Osteoblast (primary cell): ENCODE results near the gene ARNT2. TPM values are rescaled to one million over a fixed set of nuclear protein-coding genes. Genes with fewer than 3 reads are reported as not detected.

ENCODE experiments used
- DNase-seq: peaks from one replicate; pipeline ENCODE4 v3.0.0; 2011; ENCODE audit warnings: low spot score, mixed read lengths; ENCODE audit not compliant: insufficient read length; ENCODE audit errors: missing footprints
- H2AFZ ChIP-seq: 2 replicates; pipeline ENCODE4 v1.6.0; 2011; ENCODE audit warnings: mild to moderate bottlenecking, low read length
- H3K27ac ChIP-seq: 2 replicates; pipeline ENCODE4 v1.5.1; 2011; ENCODE audit warnings: mild to moderate bottlenecking, low read depth, low read length, moderate library complexity
- H3K27me3 ChIP-seq: 2 replicates; pipeline ENCODE4 v1.6.0; 2012; ENCODE audit warnings: mild to moderate bottlenecking, control low read depth, inconsistent platforms, low read length, moderate library complexity; ENCODE audit not compliant: insufficient read depth
- H3K36me3 ChIP-seq: 2 replicates; pipeline ENCODE4 v1.5.1; 2011; ENCODE audit warnings: mild to moderate bottlenecking, low read length, control low read depth, moderate library complexity; ENCODE audit not compliant: insufficient read depth
- H3K4me1 ChIP-seq: 2 replicates; pipeline ENCODE4 v1.5.1; 2011; ENCODE audit warnings: mild to moderate bottlenecking, low read length, control low read depth, moderate library complexity; ENCODE audit not compliant: insufficient read depth
- H3K4me2 ChIP-seq: 2 replicates; pipeline ENCODE4 v1.6.0; 2011; ENCODE audit warnings: mild to moderate bottlenecking, low read length; ENCODE audit not compliant: insufficient read depth
- H3K4me3 ChIP-seq: fragments of 200-600 bp; sonication (generic); 3 replicates; pipeline ENCODE4 v1.5.1; 2012; ENCODE audit warnings: mild to moderate bottlenecking, low read length, inconsistent platforms; ENCODE audit not compliant: insufficient read depth
- H3K79me2 ChIP-seq: 2 replicates; pipeline ENCODE4 v1.6.0; 2012; ENCODE audit warnings: mild to moderate bottlenecking, low read length, control low read depth, inconsistent platforms; ENCODE audit not compliant: insufficient read depth
- H3K9me3 ChIP-seq: 2 replicates; pipeline ENCODE4 v1.5.1; 2011; ENCODE audit warnings: low read depth, low read length, control low read depth
- H4K20me1 ChIP-seq: 2 replicates; pipeline ENCODE4 v1.6.0; 2012; ENCODE audit warnings: mild to moderate bottlenecking, low read length, control low read depth; ENCODE audit not compliant: insufficient read depth
- total RNA-seq: library from RNA; depleted of rRNA; stranded (reverse); fragments of >200 nt; gene quantifications from 2 replicates; pipeline ENCODE4 v1.2.3, GENCODE V29; 2012
- TF ChIP-seq, protein P1 (sequence below): IDR thresholded peaks from 2 replicates; pipeline ENCODE4 v1.5.1; 2011; ENCODE audit warnings: mild to moderate bottlenecking, low read depth, low read length, moderate library complexity; ENCODE audit errors: extremely low read depth

ARNT2 gene
- total RNA-seq, 1 donor = 30.0 TPM

DNA sequence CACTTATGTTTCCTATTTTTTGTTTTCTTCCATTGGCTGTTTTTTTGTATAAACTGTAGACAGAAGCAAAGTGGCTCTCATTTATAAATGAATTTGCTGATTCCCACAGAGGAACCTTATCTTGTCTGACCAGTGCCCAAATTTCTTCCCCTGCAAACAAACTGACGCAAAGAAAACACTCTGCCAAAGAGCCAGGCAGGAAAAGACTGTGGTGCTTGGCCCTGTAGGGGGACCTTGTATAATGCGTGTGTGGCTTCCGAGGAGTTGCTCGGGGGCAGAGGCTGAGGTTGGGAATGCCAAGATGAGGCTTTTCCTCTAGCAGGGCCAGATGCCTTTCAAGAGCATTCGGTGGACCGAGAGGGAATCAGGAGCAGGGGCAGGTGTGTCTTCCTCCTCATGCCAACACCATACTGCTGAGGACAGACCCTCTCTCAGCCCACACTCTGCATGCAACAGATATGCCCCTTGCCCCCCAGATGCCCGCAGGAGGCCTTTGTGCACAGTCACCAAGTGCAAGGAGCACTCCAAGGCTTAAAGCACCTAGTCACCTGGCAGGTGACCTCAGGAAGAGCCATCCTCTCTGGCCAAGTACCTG is 186.7 kb downstream of the ARNT2 start:
- TF ChIP-seq, protein P1, sequence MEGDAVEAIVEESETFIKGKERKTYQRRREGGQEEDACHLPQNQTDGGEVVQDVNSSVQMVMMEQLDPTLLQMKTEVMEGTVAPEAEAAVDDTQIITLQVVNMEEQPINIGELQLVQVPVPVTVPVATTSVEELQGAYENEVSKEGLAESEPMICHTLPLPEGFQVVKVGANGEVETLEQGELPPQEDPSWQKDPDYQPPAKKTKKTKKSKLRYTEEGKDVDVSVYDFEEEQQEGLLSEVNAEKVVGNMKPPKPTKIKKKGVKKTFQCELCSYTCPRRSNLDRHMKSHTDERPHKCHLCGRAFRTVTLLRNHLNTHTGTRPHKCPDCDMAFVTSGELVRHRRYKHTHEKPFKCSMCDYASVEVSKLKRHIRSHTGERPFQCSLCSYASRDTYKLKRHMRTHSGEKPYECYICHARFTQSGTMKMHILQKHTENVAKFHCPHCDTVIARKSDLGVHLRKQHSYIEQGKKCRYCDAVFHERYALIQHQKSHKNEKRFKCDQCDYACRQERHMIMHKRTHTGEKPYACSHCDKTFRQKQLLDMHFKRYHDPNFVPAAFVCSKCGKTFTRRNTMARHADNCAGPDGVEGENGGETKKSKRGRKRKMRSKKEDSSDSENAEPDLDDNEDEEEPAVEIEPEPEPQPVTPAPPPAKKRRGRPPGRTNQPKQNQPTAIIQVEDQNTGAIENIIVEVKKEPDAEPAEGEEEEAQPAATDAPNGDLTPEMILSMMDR = no peak
- no peak for DNase-seq
- H3K79me2 ChIP-seq = no peaks in the 10 kb centered on the region
- peaks cover 15% of the 10 kb centered on the region for H3K36me3 ChIP-seq
- no peak overlapping the region for H2AFZ ChIP-seq
- H3K9me3 ChIP-seq = no peaks in the 10 kb centered on the region
- H3K27ac ChIP-seq = no peak overlapping the region
- H3K4me2 ChIP-seq = no peak overlapping the region
- H3K4me3 ChIP-seq = no peak overlapping the region
- H3K27me3 ChIP-seq = no peaks in the 10 kb centered on the region
- H3K4me1 ChIP-seq = peaks cover 22% of the 10 kb centered on the region
- no peaks in the 10 kb centered on the region for H4K20me1 ChIP-seq

DNA sequence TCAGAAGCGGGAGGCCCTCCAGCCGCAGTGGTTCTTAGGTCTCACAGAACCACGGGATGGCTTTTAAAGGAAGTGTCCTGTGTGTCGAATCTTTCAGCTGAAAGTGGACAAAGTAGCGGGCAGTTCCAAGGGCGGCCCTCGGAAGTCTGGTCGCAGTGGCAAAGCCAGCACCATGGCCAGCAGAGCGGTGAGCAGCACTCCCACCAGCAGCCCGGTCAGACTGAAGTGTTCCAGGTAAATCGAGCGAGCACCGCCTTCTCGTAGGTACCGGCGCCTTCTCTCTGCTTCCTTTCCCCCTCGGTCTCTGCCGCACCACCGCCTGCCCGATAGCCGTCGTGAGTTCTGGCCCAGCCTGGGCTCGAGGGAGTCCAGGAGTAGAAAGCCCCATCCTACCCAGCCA is 187.3 kb downstream of the ARNT2 start:
- Histone ChIP-seq H3K36me3 (peaks cover 15% of the 10 kb centered on the region), H3K27me3 (no peaks in the 10 kb centered on the region), H3K79me2 (no peaks in the 10 kb centered on the region), H4K20me1 (no peaks in the 10 kb centered on the region), H2AFZ (no peak overlapping the region), H3K4me3 (no peak overlapping the region), H3K4me1 (peaks cover 22% of the 10 kb centered on the region), H3K27ac (no peak overlapping the region), H3K9me3 (no peaks in the 10 kb centered on the region), H3K4me2 (no peak overlapping the region)
- DNase-seq = peak; percentile 45
- TF ChIP-seq, protein P1 = no peak

DNA sequence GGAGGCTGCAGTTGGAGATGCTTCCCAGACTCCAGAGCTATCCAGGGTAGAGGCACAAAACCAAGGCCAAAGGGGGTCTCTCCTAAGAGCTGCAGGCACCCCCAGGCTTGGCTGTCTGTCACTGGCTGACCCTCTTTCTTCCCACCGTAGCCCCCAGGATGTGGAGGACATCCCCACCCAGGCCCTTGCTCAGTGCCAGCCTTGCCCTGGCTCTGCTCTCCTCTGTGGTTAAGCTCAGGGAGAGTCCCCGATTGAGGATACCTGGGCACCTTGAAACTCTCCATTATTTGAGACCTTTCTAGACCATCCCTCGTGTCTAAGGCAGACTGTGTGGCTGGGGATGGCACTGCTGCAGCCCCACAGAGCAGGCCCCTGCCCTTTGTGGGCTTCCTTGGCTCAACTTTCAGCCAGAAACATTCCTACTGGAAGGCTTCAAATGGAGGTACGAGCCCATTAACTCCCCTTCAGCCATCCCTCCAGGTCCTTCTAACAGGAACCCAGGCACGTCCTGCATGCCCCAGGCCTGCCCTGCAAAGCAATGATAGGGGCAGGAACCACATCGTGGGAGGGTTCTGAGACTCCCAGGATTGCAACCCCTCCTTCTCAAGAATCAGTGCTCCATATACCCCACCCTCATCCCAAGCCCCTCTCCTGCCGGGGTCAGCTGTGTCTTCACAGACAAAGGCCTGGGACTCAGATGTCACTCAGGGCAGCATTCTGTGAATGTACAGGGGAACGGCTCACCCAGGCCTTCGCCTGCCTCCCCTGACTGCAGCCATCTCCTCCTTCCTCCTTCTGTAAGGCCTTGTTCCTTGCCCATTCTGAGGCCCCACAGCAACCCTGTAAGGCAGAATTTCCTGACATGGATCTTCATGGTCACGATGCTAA is 188.0 kb downstream of the ARNT2 start:
- Histone ChIP-seq H3K4me2 (no peak overlapping the region), H2AFZ (no peak overlapping the region), H4K20me1 (no peaks in the 10 kb centered on the region), H3K36me3 (peaks cover 15% of the 10 kb centered on the region), H3K4me1 (peaks cover 22% of the 10 kb centered on the region), H3K27ac (no peak overlapping the region), H3K9me3 (no peaks in the 10 kb centered on the region), H3K27me3 (no peaks in the 10 kb centered on the region), H3K4me3 (no peak overlapping the region), H3K79me2 (no peaks in the 10 kb centered on the region)
- no peak for DNase-seq
- TF ChIP-seq, protein P1 = no peak

DNA sequence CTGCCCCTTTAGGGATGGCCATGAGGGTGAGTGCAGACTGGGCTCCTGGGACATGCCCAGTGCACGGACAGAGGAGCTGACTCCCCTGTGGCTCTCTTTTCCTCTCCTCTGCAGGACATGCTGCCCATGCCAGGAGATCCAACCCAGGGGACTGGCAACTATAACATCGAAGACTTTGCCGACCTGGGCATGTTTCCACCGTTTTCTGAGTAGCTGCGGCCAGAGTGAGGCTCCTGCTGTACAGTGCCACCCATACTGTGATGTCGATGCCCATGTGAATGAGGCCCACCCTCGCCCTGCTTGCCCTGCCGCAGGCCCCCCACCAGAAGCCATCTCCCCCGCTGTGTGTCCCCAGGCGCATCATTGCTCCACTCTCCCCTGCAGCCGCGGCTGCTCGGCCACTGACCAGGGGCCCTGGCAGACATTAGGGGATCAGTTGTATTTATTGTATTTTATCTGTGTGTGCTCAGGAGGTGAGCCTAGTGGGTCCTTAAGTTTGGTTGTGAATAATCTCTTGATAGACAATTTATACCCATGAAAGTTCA is 189.4 kb downstream of the ARNT2 start:
- Histone ChIP-seq H3K4me2 (no peak overlapping the region), H3K27me3 (no peaks in the 10 kb centered on the region), H2AFZ (no peak overlapping the region), H3K79me2 (no peaks in the 10 kb centered on the region), H3K4me3 (no peak overlapping the region), H4K20me1 (no peaks in the 10 kb centered on the region), H3K4me1 (peaks cover 8% of the 10 kb centered on the region), H3K9me3 (no peaks in the 10 kb centered on the region), H3K36me3 (peaks cover 15% of the 10 kb centered on the region), H3K27ac (no peak overlapping the region)
- TF ChIP-seq, protein P1 = no peak
- no peak for DNase-seq
